Body of pancreas (tissue), 4 donors: Measurements from ENCODE around the gene RSBN1L.

ENCODE experiments used
- CTCF ChIP-seq, 7 experiments: fragments of 450-650 bp in 4 of 7; fragments of 200-600 bp in 3 of 7; sonication (generic) in 3 of 7; IDR thresholded peaks; one replicate each; pipeline ENCODE4 v1.5.1; 2016 to 2019; ENCODE audit warnings: antibody characterized with exemption in 7 of 7
- POLR2A ChIP-seq, 3 donors: fragments of 450-650 bp; IDR thresholded peaks; one replicate each; pipeline ENCODE4 v1.6.1; 2016; ENCODE audit warnings: antibody characterized with exemption in 3 of 3, mild to moderate bottlenecking in 2 of 3

- no peak for TF ChIP-seq CTCF (IDR thresholded peaks at IDR 0.05)
- TF ChIP-seq POLR2A (IDR thresholded peaks at IDR 0.05): no peak
Observed at GRCh38 chr7:77736991-77737390, 40.7 kb downstream of the RSBN1L start.
